IMR-90 (cell line): Measurements from ENCODE around the gene NSL1. TPM values are rescaled to one million over a fixed set of nuclear protein-coding genes. Genes with fewer than 3 reads are reported as not detected.

Experiments
- ATAC-seq: fragments of 200-7000 bp; cut with Tn5 transposase; 2 replicates; pipeline ENCODE4 v1.9.1; 2020; ENCODE audit warnings: low read depth, mild to moderate bottlenecking, moderate library complexity
- BruUV-seq: library from RNA; stranded (reverse); fragments of 400-500 nt; replicated peaks from 2 replicates; lab custom pipeline; 2021; lab: Mats Ljungman, UMichigan
- CTCF ChIA-PET: fragments of 300-600 bp; formaldehyde crosslinking; extraction: SDS; loops from one replicate; lab custom pipeline; 2021; ENCODE audit warnings: antibody characterized with exemption; lab: Yijun Ruan, JAX
- POLR2A ChIA-PET: fragments of 300-600 bp; sonication (Branson Sonifier 250); formaldehyde crosslinking; loops from one replicate; lab custom pipeline; 2022; ENCODE audit warnings: antibody characterized with exemption; ENCODE audit not compliant: unreplicated experiment; lab: Charles Lee
- DNase-seq: peaks from one replicate; pipeline ENCODE4 v3.0.0; 2013
- H2AFZ ChIP-seq: replicated peaks from 2 replicates; pipeline ENCODE3; 2013; ENCODE audit warnings: low read length, mild to moderate bottlenecking; ENCODE audit not compliant: poor library complexity
- H2AK5ac ChIP-seq: 2 replicates; pipeline ENCODE4 v1.6.1; 2013; ENCODE audit warnings: low read depth, low read length, inconsistent platforms
- H2AK9ac ChIP-seq: replicated peaks from 2 replicates; pipeline ENCODE3; 2013; ENCODE audit warnings: mild to moderate bottlenecking, low read depth, low read length, moderate library complexity; ENCODE audit not compliant: poor library complexity
- H2BK120ac ChIP-seq: 2 replicates; pipeline ENCODE4 v1.6.1; 2013; ENCODE audit warnings: low read depth, low read length, inconsistent platforms
- H2BK15ac ChIP-seq: 3 replicates; pipeline ENCODE4 v1.6.1; 2013; ENCODE audit warnings: low read depth, low read length, inconsistent platforms
- H2BK20ac ChIP-seq: 2 replicates; pipeline ENCODE4 v1.6.1; 2013; ENCODE audit warnings: low read depth, mild to moderate bottlenecking, inconsistent platforms, low read length, moderate library complexity
- H2BK5ac ChIP-seq: 2 replicates; pipeline ENCODE4 v1.6.1; 2013; ENCODE audit warnings: mild to moderate bottlenecking, low read depth, low read length, inconsistent platforms; ENCODE audit not compliant: poor library complexity, severe bottlenecking
- H3K14ac ChIP-seq: replicated peaks from 2 replicates; pipeline ENCODE4 v1.6.1; 2013; ENCODE audit warnings: low read depth, low read length, inconsistent platforms
- H3K18ac ChIP-seq: 2 replicates; pipeline ENCODE4 v1.6.1; 2013; ENCODE audit warnings: low read depth, low read length, control low read depth
- H3K23ac ChIP-seq: 2 replicates; pipeline ENCODE4 v1.6.1; 2013; ENCODE audit warnings: low read depth, low read length, inconsistent platforms
- H3K27ac ChIP-seq: 2 replicates; pipeline ENCODE4 v1.5.1; 2013; ENCODE audit warnings: mild to moderate bottlenecking, control low read depth, low read length; ENCODE audit not compliant: insufficient read depth
- H3K27me3 ChIP-seq: 2 replicates; pipeline ENCODE4 v1.6.1; 2013; ENCODE audit warnings: low read length; ENCODE audit not compliant: control insufficient read depth, insufficient read depth
- H3K36me3 ChIP-seq: 2 replicates; pipeline ENCODE4 v1.6.1; 2013; ENCODE audit warnings: low read length, mixed read lengths; ENCODE audit not compliant: control insufficient read depth, insufficient read depth
- H3K4ac ChIP-seq: 2 replicates; pipeline ENCODE4 v1.6.1; 2013; ENCODE audit warnings: low read depth, low read length, inconsistent platforms
- H3K4me1 ChIP-seq: 2 replicates; pipeline ENCODE4 v1.6.1; 2013; ENCODE audit warnings: low read length, mixed read lengths; ENCODE audit not compliant: control insufficient read depth, insufficient read depth
- H3K4me2 ChIP-seq: 2 replicates; pipeline ENCODE4 v1.6.1; 2013; ENCODE audit warnings: low read depth, mild to moderate bottlenecking, control low read depth, low read length, moderate library complexity
- H3K4me3 ChIP-seq: 2 replicates; pipeline ENCODE4 v1.5.1; 2013; ENCODE audit warnings: low read depth, mild to moderate bottlenecking, control low read depth, low read length, moderate library complexity; ENCODE audit not compliant: insufficient read depth
- H3K56ac ChIP-seq: 2 replicates; pipeline ENCODE4 v1.6.1; 2013; ENCODE audit warnings: low read length, inconsistent platforms; ENCODE audit not compliant: insufficient read depth; ENCODE audit errors: extremely low read depth
- H3K79me1 ChIP-seq, 2 experiments: 2 replicates each; pipeline ENCODE4 v1.6.1; 2013; ENCODE audit warnings: low read length in 2 of 2, inconsistent platforms in 1 of 2, low read depth in 1 of 2
- H3K9ac ChIP-seq: 2 replicates; pipeline ENCODE4 v1.6.1; 2013; ENCODE audit warnings: low read depth, low read length, control low read depth
- H3K9me1 ChIP-seq: 2 replicates; pipeline ENCODE4 v1.6.1; 2013; ENCODE audit warnings: low read length, inconsistent platforms; ENCODE audit not compliant: insufficient read depth
- H3K9me3 ChIP-seq: 2 replicates; pipeline ENCODE4 v1.6.1; 2013; ENCODE audit warnings: low read length; ENCODE audit not compliant: control insufficient read depth, insufficient read depth
- H4K20me1 ChIP-seq: 2 replicates; pipeline ENCODE4 v1.6.1; 2013; ENCODE audit warnings: low read length, inconsistent platforms; ENCODE audit not compliant: insufficient read depth
- H4K5ac ChIP-seq: 2 replicates; pipeline ENCODE4 v1.6.1; 2013; ENCODE audit warnings: mild to moderate bottlenecking, low read depth, low read length, control low read depth
- H4K8ac ChIP-seq, 2 experiments: 2 replicates each; pipeline ENCODE4 v1.6.1; 2013; ENCODE audit warnings: low read depth in 2 of 2, low read length in 2 of 2, control low read depth in 1 of 2, inconsistent platforms in 1 of 2
- H4K91ac ChIP-seq: 2 replicates; pipeline ENCODE4 v1.6.1; 2013; ENCODE audit warnings: low read depth, low read length, inconsistent platforms; ENCODE audit not compliant: insufficient read depth
- BHLHE40 ChIP-seq: fragments of 150-350 bp; IDR thresholded peaks from 2 replicates; pipeline ENCODE4 v1.6.1; 2016; ENCODE audit warnings: mild to moderate bottlenecking, low read depth, low read length
- CEBPB ChIP-seq: IDR thresholded peaks from 2 replicates; pipeline ENCODE4 v1.6.1; 2012; ENCODE audit warnings: low read depth, low read length, improper control_type of control experiment
- CHD1 ChIP-seq: IDR thresholded peaks from 2 replicates; pipeline ENCODE4 v1.6.1; 2012; ENCODE audit warnings: low read depth, low read length, improper control_type of control experiment
- FOS ChIP-seq: fragments of 150-350 bp; IDR thresholded peaks from 2 replicates; pipeline ENCODE4 v1.6.1; 2016; ENCODE audit warnings: low read depth, low read length
- MAZ ChIP-seq: IDR thresholded peaks from 2 replicates; pipeline ENCODE4 v1.6.1; 2012; ENCODE audit warnings: low read depth, mild to moderate bottlenecking, low read length, improper control_type of control experiment, moderate library complexity, borderline replicate concordance
- MXI1 ChIP-seq: IDR thresholded peaks from 2 replicates; pipeline ENCODE4 v1.6.1; 2012; ENCODE audit warnings: low read depth, mild to moderate bottlenecking, low read length, moderate library complexity, borderline replicate concordance
- POLR2A ChIP-seq: IDR thresholded peaks from 2 replicates; pipeline ENCODE4 v1.6.1; 2012; ENCODE audit warnings: mild to moderate bottlenecking, low read depth, low read length
- RAD21 ChIP-seq: IDR thresholded peaks from 2 replicates; pipeline ENCODE4 v1.6.1; 2012; ENCODE audit warnings: low read length, improper control_type of control experiment
- RCOR1 ChIP-seq: IDR thresholded peaks from 2 replicates; pipeline ENCODE4 v1.6.1; 2012; ENCODE audit warnings: mild to moderate bottlenecking, low read length, improper control_type of control experiment; ENCODE audit not compliant: insufficient replicate concordance
- RFX5 ChIP-seq: IDR thresholded peaks from 2 replicates; pipeline ENCODE4 v1.8.0; 2012; ENCODE audit warnings: low read depth, mild to moderate bottlenecking, low read length, moderate library complexity
- SMC3 ChIP-seq: fragments of 150-350 bp; IDR thresholded peaks from 2 replicates; pipeline ENCODE4 v1.6.1; 2016; ENCODE audit warnings: low read depth, mild to moderate bottlenecking, antibody characterized with exemption, low read length, moderate library complexity
- WGBS, 2 experiments: methylation state at CpG; one replicate each; pipeline versions ENCODE4 v1.1.5 to v1.1.7; 2013; ENCODE audit warnings: missing lambda C conversion rate in 2 of 2; ENCODE audit not compliant: insufficient read length in 1 of 2; ENCODE audit errors: extremely low coverage in 2 of 2; 5-methylcytosine and 5-hydroxymethylcytosine counted together
- dilution Hi-C: fragments of 300-500 bp; cut with HindIII; formaldehyde crosslinking; loops from one replicate; pipeline ENCODE4 v1.14.3; 2018; ENCODE audit warnings: low sequenced_read_pairs; ENCODE audit not compliant: unreplicated experiment
- in situ Hi-C: fragments of 300-500 bp; cut with MboI; formaldehyde crosslinking; loops from 3 replicates; pipeline ENCODE4 v1.14.3; 2019; ENCODE audit warnings: low sequenced_read_pairs, inconsistent platforms, mixed read lengths
- intact Hi-C: fragments of 100-400 bp; cut with micrococcal nuclease; formaldehyde crosslinking; loops from 2 replicates; pipeline ENCODE4 v1.10.0; 2022
- polyA plus RNA-seq, 3 experiments: library from polyadenylated mRNA; depleted of rRNA; stranded (reverse); fragments of >200 nt; gene quantifications; 2 replicates each; pipeline ENCODE4 v1.2.3, GENCODE V29; 2012; ENCODE audit warnings: low replicate concordance in 1 of 3
- total RNA-seq: library from RNA; depleted of rRNA; stranded (reverse); fragments of >200 nt; gene quantifications from 2 replicates; pipeline ENCODE4 v1.2.3, GENCODE V29; 2012
- TF ChIP-seq, protein P1 (sequence below): conservative IDR thresholded peaks from 2 replicates; pipeline ENCODE4 v1.5.1; 2012; ENCODE audit warnings: mild to moderate bottlenecking, low read depth, low read length, improper control_type of control experiment
- TF ChIP-seq, protein P2 (sequence below): fragments of 150-350 bp; IDR thresholded peaks from 2 replicates; pipeline ENCODE4 v1.6.1; 2016; ENCODE audit warnings: low read depth, mild to moderate bottlenecking, low read length, moderate library complexity, borderline replicate concordance
- TF ChIP-seq, protein P3 (sequence below): fragments of 150-350 bp; IDR thresholded peaks from 2 replicates; pipeline ENCODE4 v1.6.1; 2017; ENCODE audit warnings: mild to moderate bottlenecking, antibody characterized with exemption, low read length, low read depth

The NSL1 gene
- total and polyA plus RNA-seq, 2 of the 4 experiments (the other 2 are of a cell fraction), result 19.1 to 42.5 TPM

DNA sequence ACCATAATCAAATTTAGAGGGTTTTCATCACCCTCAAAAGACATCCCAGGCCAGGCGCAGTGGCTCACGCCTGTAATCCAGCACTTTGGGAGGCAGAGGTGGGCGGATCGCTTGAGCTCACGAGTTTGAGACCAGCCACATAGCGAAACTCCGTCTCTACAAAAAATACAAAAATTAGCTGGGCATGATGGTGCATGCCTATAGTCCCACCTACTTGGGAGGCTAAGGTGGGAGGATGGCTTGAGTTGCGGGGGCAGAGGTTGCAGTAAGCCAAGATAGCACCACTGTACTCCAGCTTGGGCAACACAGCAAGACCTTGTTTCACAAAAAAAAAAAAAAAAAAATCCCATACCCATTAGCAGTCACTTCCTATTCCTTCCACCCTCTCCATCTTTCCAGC, 58.5 kb downstream of the NSL1 start:
- TF ChIP-seq MAZ (no peak), SMC3 (no peak), FOS (no peak), RAD21 (no peak), BHLHE40 (no peak), CEBPB (no peak), POLR2A (no peak), RFX5 (no peak), CHD1 (no peak), RCOR1 (no peak), MXI1 (no peak)
- TF ChIP-seq, protein P1, sequence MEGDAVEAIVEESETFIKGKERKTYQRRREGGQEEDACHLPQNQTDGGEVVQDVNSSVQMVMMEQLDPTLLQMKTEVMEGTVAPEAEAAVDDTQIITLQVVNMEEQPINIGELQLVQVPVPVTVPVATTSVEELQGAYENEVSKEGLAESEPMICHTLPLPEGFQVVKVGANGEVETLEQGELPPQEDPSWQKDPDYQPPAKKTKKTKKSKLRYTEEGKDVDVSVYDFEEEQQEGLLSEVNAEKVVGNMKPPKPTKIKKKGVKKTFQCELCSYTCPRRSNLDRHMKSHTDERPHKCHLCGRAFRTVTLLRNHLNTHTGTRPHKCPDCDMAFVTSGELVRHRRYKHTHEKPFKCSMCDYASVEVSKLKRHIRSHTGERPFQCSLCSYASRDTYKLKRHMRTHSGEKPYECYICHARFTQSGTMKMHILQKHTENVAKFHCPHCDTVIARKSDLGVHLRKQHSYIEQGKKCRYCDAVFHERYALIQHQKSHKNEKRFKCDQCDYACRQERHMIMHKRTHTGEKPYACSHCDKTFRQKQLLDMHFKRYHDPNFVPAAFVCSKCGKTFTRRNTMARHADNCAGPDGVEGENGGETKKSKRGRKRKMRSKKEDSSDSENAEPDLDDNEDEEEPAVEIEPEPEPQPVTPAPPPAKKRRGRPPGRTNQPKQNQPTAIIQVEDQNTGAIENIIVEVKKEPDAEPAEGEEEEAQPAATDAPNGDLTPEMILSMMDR, result no peak
- TF ChIP-seq, protein P2, sequence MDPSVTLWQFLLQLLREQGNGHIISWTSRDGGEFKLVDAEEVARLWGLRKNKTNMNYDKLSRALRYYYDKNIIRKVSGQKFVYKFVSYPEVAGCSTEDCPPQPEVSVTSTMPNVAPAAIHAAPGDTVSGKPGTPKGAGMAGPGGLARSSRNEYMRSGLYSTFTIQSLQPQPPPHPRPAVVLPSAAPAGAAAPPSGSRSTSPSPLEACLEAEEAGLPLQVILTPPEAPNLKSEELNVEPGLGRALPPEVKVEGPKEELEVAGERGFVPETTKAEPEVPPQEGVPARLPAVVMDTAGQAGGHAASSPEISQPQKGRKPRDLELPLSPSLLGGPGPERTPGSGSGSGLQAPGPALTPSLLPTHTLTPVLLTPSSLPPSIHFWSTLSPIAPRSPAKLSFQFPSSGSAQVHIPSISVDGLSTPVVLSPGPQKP, result no peak
- TF ChIP-seq, protein P3, sequence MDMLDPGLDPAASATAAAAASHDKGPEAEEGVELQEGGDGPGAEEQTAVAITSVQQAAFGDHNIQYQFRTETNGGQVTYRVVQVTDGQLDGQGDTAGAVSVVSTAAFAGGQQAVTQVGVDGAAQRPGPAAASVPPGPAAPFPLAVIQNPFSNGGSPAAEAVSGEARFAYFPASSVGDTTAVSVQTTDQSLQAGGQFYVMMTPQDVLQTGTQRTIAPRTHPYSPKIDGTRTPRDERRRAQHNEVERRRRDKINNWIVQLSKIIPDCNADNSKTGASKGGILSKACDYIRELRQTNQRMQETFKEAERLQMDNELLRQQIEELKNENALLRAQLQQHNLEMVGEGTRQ, result no peak
- no peak overlapping the region for H2AFZ ChIP-seq
- POLR2A ChIA-PET, result no interaction called here
- no peak overlapping the region for H2AK9ac ChIP-seq
- no peaks in the 10 kb centered on the region for H3K79me1 ChIP-seq
- no peak overlapping the region for H3K27ac ChIP-seq
- ATAC-seq, result no peak
- H4K8ac ChIP-seq, result no peak overlapping the region
- H3K4me2 ChIP-seq, result no peak overlapping the region
- H4K5ac ChIP-seq, result no peak overlapping the region
- H3K27me3 ChIP-seq, result no peaks in the 10 kb centered on the region
- no peak overlapping the region for H3K4me3 ChIP-seq
- no peaks in the 10 kb centered on the region for H3K36me3 ChIP-seq
- no TSS peak for BruUV-seq
- H3K14ac ChIP-seq, result no peak overlapping the region
- in situ Hi-C loops, result no loop called here
- H3K56ac ChIP-seq, result no peak overlapping the region
- H2BK15ac ChIP-seq, result no peak overlapping the region
- no peaks in the 10 kb centered on the region for H3K9me3 ChIP-seq
- DNase-seq, result no peak
- no peak overlapping the region for H3K23ac ChIP-seq
- CTCF ChIA-PET, result no interaction called here
- no peak overlapping the region for H2BK5ac ChIP-seq
- no CpG with 5 or more reads among the region's 8 CpGs for WGBS, 2 experiments
- no peak overlapping the region for H2BK20ac ChIP-seq
- H4K91ac ChIP-seq, result no peak overlapping the region
- H2BK120ac ChIP-seq, result no peak overlapping the region
- H3K9me1 ChIP-seq, result no peaks in the 10 kb centered on the region
- H3K9ac ChIP-seq, result no peak overlapping the region
- no peak overlapping the region for H3K4ac ChIP-seq
- H3K18ac ChIP-seq, result no peak overlapping the region
- intact Hi-C loops, result no loop called here
- dilution Hi-C loops, result no loop called here
- no peaks in the 10 kb centered on the region for H3K4me1 ChIP-seq
- H2AK5ac ChIP-seq, result no peak overlapping the region
- no peaks in the 10 kb centered on the region for H4K20me1 ChIP-seq
